GM12891 (cell line): ENCODE data around the gene ZDHHC4.

Experiments
- POLR2AphosphoS5 ChIP-seq: IDR thresholded peaks from 2 replicates; pipeline ENCODE4 v1.6.1; 2011; ENCODE audit warnings: low read depth, low read length, control low read depth
- SPI1 ChIP-seq: IDR thresholded peaks from 2 replicates; pipeline ENCODE4 v1.6.1; 2011; ENCODE audit warnings: low read depth, low read length, control low read depth

GRCh38 chr7:6622134-6622710 is 45.0 kb downstream of the ZDHHC4 start:
- TF ChIP-seq SPI1, result no peak
- TF ChIP-seq POLR2AphosphoS5, result no peak
